HepG2 (cell line): ENCODE results near the gene PLSCR4. TPM values are rescaled to one million over a fixed set of nuclear protein-coding genes. Genes with fewer than 3 reads are reported as not detected.

Experiments used
- ATAC-seq: fragments of 200-7000 bp; cut with Tn5 transposase; 3 replicates; pipeline ENCODE4 v1.9.1; 2020; ENCODE audit warnings: mild to moderate bottlenecking, moderate library complexity
- BruUV-seq: library from RNA; stranded (reverse); fragments of 400-500 nt; replicated peaks from 2 replicates; lab custom pipeline; 2021; lab: Mats Ljungman, UMichigan
- CTCF ChIA-PET: fragments of 300-600 bp; formaldehyde crosslinking; extraction: SDS; loops from one replicate; lab custom pipeline; 2021; ENCODE audit warnings: low total read pairs, inconsistent platforms, low intra/inter-chr PET ratio; lab: Yijun Ruan, JAX
- POLR2A ChIA-PET: fragments of 350-600 bp; sonication (Branson Sonifier 250); formaldehyde crosslinking; loops from one replicate; lab custom pipeline; 2020; ENCODE audit warnings: antibody characterized with exemption, inconsistent platforms; lab: Yijun Ruan, JAX
- DNase-seq: peaks from one replicate; pipeline ENCODE4 v3.0.0-alpha.2; 2015; ENCODE audit warnings: low spot score
- FAIRE-seq: peaks from 3 replicates; lab custom pipeline; 2011; peaks lifted over from hg19 to GRCh38; lab: Jason Lieb, UNC
- H2AFZ ChIP-seq: one replicate; pipeline ENCODE4 v1.6.1; 2011; ENCODE audit warnings: low read length, inconsistent platforms
- H3K27ac ChIP-seq: fragments of 300-600 bp; 3 replicates; pipeline ENCODE4 v1.8.0; 2011; ENCODE audit warnings: mixed run types, mild to moderate bottlenecking, mixed read lengths, low read length, inconsistent platforms; ENCODE audit not compliant: insufficient read depth; ENCODE audit errors: extremely low read length
- H3K27me3 ChIP-seq, 2 experiments: fragments of 200-600 bp in 1 of 2; 2 replicates in 1 of 2; 3 replicates in 1 of 2; pipeline versions ENCODE4 v1.6.0 to v1.8.0; 2011; ENCODE audit warnings: low read length in 2 of 2, mild to moderate bottlenecking in 2 of 2, moderate library complexity in 2 of 2, inconsistent platforms in 1 of 2; ENCODE audit not compliant: insufficient read depth in 2 of 2, control insufficient read depth in 1 of 2
- H3K36me3 ChIP-seq, 2 experiments: fragments of 200-600 bp in 1 of 2; replicated peaks in 1 of 2; 2 replicates in 1 of 2; 3 replicates in 1 of 2; pipeline versions ENCODE4 v1.5.1 to v1.8.0; 2011; ENCODE audit warnings: low read length in 2 of 2, inconsistent platforms in 1 of 2; ENCODE audit not compliant: insufficient read depth in 2 of 2, control insufficient read depth in 1 of 2
- H3K4me1 ChIP-seq: 2 replicates; pipeline ENCODE4 v1.5.1; 2012; ENCODE audit warnings: low read length, inconsistent platforms; ENCODE audit not compliant: insufficient read depth
- H3K4me2 ChIP-seq: 2 replicates; pipeline ENCODE4 v1.6.0; 2011; ENCODE audit warnings: low read depth, low read length, inconsistent platforms
- H3K4me3 ChIP-seq, 3 experiments: fragments of 200-600 bp in 1 of 3; sonication (generic), shearing (Covaris generic) in 1 of 3; replicated peaks in 1 of 3; 2 replicates each; pipeline ENCODE4 v1.5.1; 2011 to 2016; ENCODE audit warnings: low read length in 3 of 3, inconsistent platforms in 2 of 3, low read depth in 2 of 3, mild to moderate bottlenecking in 2 of 3, control low read depth in 1 of 3, mixed read lengths in 1 of 3; ENCODE audit not compliant: insufficient read depth in 1 of 3
- H3K79me2 ChIP-seq: one replicate; pipeline ENCODE4 v1.6.1; 2011; ENCODE audit warnings: low read length, inconsistent platforms; ENCODE audit not compliant: insufficient read depth
- H3K9ac ChIP-seq: 2 replicates; pipeline ENCODE4 v1.6.0; 2011; ENCODE audit warnings: mild to moderate bottlenecking, low read depth, low read length, inconsistent platforms; ENCODE audit not compliant: insufficient read depth
- H3K9me3 ChIP-seq: 2 replicates; pipeline ENCODE4 v1.5.1; 2012; ENCODE audit warnings: mild to moderate bottlenecking, low read length
- H4K20me1 ChIP-seq: 2 replicates; pipeline ENCODE4 v1.6.0; 2011; ENCODE audit warnings: inconsistent platforms, mild to moderate bottlenecking, low read length, moderate library complexity; ENCODE audit not compliant: insufficient read depth
- AGO1 ChIP-seq: fragments of 200-400 bp; formaldehyde crosslinking; IDR thresholded peaks from 2 replicates; pipeline ENCODE4 v1.6.1; 2017; ENCODE audit warnings: mild to moderate bottlenecking, low read depth, low read length, moderate library complexity; ENCODE audit not compliant: poor library complexity, severe bottlenecking
- GATAD1 ChIP-seq: IDR thresholded peaks from 2 replicates; pipeline ENCODE4 v1.6.1; 2016; ENCODE audit warnings: missing genetic modification reagents, missing compliant biosample characterization
- MEF2D ChIP-seq: sonication (generic); formaldehyde crosslinking; IDR thresholded peaks from 2 replicates; pipeline ENCODE4 v1.5.1; 2020; ENCODE audit warnings: mild to moderate bottlenecking, missing genetic modification reagents
- RERE ChIP-seq: IDR thresholded peaks from 2 replicates; pipeline ENCODE4 v1.6.1; 2016; ENCODE audit warnings: low read depth, missing genetic modification reagents, missing compliant biosample characterization
- SAP130 ChIP-seq: IDR thresholded peaks from 2 replicates; pipeline ENCODE4 v1.6.1; 2016; ENCODE audit warnings: low read depth
- ZNF343 ChIP-seq: sonication (generic); formaldehyde crosslinking; IDR thresholded peaks from 2 replicates; pipeline ENCODE4 v1.4.0; 2020; ENCODE audit warnings: mild to moderate bottlenecking, missing genetic modification reagents
- WGBS: methylation state at CpG from one replicate; pipeline ENCODE4 v1.1.6; 2017; ENCODE audit warnings: low lambda C conversion rate; 5-methylcytosine and 5-hydroxymethylcytosine counted together
- in situ Hi-C: cut with HindIII; loops from 2 replicates; pipeline ENCODE4 v1.10.0; 2017; ENCODE audit warnings: low pct_unique_long_range_greater_than_20kb; ENCODE audit not compliant: extremely low pct_ligation_motif_present
- intact Hi-C: fragments of 100-400 bp; cut with micrococcal nuclease; formaldehyde crosslinking; loops from one replicate; pipeline ENCODE4 v1.10.0; 2022; ENCODE audit not compliant: unreplicated experiment
- polyA plus RNA-seq, 8 experiments: library from polyadenylated mRNA; depleted of rRNA in 3 of 8; stranded (reverse) in 7 of 8; unstranded in 1 of 8; fragments of >200 nt; fragmentation: Illumina TruSeq in 4 of 8; extraction: Trizol in 4 of 8; gene quantifications; 2 replicates each; pipeline versions ENCODE4 v1.2.1 to v1.2.3, GENCODE V29; 2011 to 2016; ENCODE audit warnings: low read depth in 4 of 8, missing spikeins in 1 of 8, mixed read lengths in 1 of 8; ENCODE audit not compliant: insufficient read depth in 1 of 8
- total RNA-seq, 5 experiments: library from RNA; depleted of rRNA; stranded (reverse); fragments of >200 nt; fragmentation: Illumina TruSeq; extraction: Trizol; gene quantifications; 2 replicates each; pipeline ENCODE4 v1.2.3, GENCODE V29; 2016; ENCODE audit warnings: low read depth in 1 of 5
- TF ChIP-seq, protein P1 (sequence below): sonication (generic); formaldehyde crosslinking; IDR thresholded peaks from 2 replicates; pipeline ENCODE4 v1.5.0; 2020; ENCODE audit warnings: mild to moderate bottlenecking, missing genetic modification reagents, borderline replicate concordance

Gene PLSCR4
- total and polyA plus RNA-seq, 2 of the 13 experiments (the other 11 are each of a cell fraction or from before 2014, with no cell fraction given), result 1.5 to 59.0 TPM

- FAIRE-seq (no peak), ATAC-seq (no peak), DNase-seq (no peak)
- Histone ChIP-seq H3K36me3 (no peaks in the 10 kb centered on the region; a peak in 1 of 5 replicates), H3K9me3 (no peaks in the 10 kb centered on the region), H3K9ac (no peak overlapping the region), H3K27me3 (no peaks in the 10 kb centered on the region), H4K20me1 (no peaks in the 10 kb centered on the region), H3K4me3 (no peak overlapping the region), H3K27ac (no peak overlapping the region), H3K79me2 (no peaks in the 10 kb centered on the region), H2AFZ (no peak overlapping the region), H3K4me1 (no peaks in the 10 kb centered on the region), H3K4me2 (no peak overlapping the region)
- BruUV-seq, result no TSS peak
- in situ Hi-C loops, result loop anchor here (25.0 kb wide), 1 partner anchor 412 kb away; no protein-coding TSS in a partner anchor
- intact Hi-C loops, result no loop called here
- TF ChIP-seq MEF2D (no peak), GATAD1 (CRISPR knock-in tag) (no peak), RERE (CRISPR knock-in tag) (no peak), AGO1 (no peak), ZNF343 (CRISPR knock-in tag) (no peak), SAP130 (CRISPR knock-in tag) (no peak)
- TF ChIP-seq, protein P1, sequence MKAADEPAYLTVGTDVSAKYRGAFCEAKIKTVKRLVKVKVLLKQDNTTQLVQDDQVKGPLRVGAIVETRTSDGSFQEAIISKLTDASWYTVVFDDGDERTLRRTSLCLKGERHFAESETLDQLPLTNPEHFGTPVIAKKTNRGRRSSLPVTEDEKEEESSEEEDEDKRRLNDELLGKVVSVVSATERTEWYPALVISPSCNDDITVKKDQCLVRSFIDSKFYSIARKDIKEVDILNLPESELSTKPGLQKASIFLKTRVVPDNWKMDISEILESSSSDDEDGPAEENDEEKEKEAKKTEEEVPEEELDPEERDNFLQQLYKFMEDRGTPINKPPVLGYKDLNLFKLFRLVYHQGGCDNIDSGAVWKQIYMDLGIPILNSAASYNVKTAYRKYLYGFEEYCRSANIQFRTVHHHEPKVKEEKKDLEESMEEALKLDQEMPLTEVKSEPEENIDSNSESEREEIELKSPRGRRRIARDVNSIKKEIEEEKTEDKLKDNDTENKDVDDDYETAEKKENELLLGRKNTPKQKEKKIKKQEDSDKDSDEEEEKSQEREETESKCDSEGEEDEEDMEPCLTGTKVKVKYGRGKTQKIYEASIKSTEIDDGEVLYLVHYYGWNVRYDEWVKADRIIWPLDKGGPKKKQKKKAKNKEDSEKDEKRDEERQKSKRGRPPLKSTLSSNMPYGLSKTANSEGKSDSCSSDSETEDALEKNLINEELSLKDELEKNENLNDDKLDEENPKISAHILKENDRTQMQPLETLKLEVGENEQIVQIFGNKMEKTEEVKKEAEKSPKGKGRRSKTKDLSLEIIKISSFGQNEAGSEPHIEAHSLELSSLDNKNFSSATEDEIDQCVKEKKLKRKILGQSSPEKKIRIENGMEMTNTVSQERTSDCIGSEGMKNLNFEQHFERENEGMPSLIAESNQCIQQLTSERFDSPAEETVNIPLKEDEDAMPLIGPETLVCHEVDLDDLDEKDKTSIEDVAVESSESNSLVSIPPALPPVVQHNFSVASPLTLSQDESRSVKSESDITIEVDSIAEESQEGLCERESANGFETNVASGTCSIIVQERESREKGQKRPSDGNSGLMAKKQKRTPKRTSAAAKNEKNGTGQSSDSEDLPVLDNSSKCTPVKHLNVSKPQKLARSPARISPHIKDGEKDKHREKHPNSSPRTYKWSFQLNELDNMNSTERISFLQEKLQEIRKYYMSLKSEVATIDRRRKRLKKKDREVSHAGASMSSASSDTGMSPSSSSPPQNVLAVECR, result no peak
- ChIA-PET POLR2A (no interaction called here), CTCF (no interaction called here)
- 92% methylated on average over 5 of the region's 5 CpGs for WGBS
These were observed 51.1 kb downstream of the PLSCR4 start for GRCh38 chr3:146199762-146200161.
